Hepatocyte (in vitro differentiated cells): ENCODE results near the gene PPP2R3C.

Source experiments
- EZH2 ChIP-seq: fragments of 200-600 bp; sonication (generic); IDR thresholded peaks from 2 replicates; pipeline ENCODE4 v1.6.1; 2016; ENCODE audit warnings: antibody characterized with exemption, mild to moderate bottlenecking, borderline replicate concordance
- TF ChIP-seq, protein P1 (sequence below): fragments of 200-600 bp; sonication (generic); IDR thresholded peaks from 2 replicates; pipeline ENCODE4 v1.5.1; 2016; ENCODE audit warnings: antibody characterized with exemption, mild to moderate bottlenecking; ENCODE audit not compliant: poor library complexity

DNA sequence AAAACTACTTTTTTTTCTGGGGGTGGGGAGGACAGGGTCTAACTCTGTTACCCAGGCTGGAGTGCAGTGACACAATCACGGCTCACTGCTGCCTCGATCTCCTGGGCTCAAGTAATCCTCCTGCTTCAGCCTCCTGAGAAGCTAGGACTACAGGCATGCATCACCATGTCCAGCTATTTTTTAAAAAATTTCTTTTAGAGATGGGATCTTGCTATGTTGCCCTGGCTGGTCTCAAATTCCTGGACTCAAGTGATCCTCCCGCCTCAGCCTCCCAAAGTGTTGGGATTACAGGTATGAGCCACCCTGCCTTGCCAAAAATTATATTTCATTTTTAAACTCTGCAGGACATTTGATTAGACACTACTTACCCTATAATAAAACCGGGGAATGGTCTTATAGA is 5.5 kb downstream of the PPP2R3C start:
- TF ChIP-seq, protein P1, sequence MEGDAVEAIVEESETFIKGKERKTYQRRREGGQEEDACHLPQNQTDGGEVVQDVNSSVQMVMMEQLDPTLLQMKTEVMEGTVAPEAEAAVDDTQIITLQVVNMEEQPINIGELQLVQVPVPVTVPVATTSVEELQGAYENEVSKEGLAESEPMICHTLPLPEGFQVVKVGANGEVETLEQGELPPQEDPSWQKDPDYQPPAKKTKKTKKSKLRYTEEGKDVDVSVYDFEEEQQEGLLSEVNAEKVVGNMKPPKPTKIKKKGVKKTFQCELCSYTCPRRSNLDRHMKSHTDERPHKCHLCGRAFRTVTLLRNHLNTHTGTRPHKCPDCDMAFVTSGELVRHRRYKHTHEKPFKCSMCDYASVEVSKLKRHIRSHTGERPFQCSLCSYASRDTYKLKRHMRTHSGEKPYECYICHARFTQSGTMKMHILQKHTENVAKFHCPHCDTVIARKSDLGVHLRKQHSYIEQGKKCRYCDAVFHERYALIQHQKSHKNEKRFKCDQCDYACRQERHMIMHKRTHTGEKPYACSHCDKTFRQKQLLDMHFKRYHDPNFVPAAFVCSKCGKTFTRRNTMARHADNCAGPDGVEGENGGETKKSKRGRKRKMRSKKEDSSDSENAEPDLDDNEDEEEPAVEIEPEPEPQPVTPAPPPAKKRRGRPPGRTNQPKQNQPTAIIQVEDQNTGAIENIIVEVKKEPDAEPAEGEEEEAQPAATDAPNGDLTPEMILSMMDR, result no peak
- TF ChIP-seq EZH2, result no peak
